Measurements from ENCODE around the gene AP3S1.

DNA sequence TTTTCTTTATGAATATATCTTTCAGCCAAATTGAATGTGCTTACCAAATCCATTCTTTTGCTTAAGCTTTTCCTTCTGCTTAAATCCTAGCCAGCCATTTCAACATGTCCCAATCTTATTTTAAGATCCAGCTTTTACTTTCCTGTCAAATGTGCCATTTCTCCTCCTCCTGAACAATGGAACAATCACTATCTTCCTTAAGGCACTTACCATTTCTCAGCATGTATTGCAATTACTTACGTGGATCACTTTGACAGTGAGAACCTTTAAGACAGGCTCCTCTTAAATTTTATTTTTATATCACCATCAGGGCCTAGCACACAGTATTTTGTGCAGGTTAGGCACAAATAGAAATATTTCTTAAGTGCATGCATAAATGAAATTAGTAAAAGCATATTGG lies 20.9 kb upstream of the AP3S1 start:
- TF ChIP-seq, protein P1, sequence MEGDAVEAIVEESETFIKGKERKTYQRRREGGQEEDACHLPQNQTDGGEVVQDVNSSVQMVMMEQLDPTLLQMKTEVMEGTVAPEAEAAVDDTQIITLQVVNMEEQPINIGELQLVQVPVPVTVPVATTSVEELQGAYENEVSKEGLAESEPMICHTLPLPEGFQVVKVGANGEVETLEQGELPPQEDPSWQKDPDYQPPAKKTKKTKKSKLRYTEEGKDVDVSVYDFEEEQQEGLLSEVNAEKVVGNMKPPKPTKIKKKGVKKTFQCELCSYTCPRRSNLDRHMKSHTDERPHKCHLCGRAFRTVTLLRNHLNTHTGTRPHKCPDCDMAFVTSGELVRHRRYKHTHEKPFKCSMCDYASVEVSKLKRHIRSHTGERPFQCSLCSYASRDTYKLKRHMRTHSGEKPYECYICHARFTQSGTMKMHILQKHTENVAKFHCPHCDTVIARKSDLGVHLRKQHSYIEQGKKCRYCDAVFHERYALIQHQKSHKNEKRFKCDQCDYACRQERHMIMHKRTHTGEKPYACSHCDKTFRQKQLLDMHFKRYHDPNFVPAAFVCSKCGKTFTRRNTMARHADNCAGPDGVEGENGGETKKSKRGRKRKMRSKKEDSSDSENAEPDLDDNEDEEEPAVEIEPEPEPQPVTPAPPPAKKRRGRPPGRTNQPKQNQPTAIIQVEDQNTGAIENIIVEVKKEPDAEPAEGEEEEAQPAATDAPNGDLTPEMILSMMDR (IDR thresholded peaks at IDR 0.05): no peak
- no peak for TF ChIP-seq POLR2A (IDR thresholded peaks at IDR 0.05)

All from ovary (tissue), 3 donors.